ENCODE data around the gene PNMA8B. TPM values are rescaled to one million over a fixed set of nuclear protein-coding genes. Genes with fewer than 3 reads are reported as not detected.
A peak's percentile ranks its signal among the peaks of the same experiment; 100 is the strongest.
"Not testable (repeated sequence)": the region's sequence is repeated elsewhere in the genome, so short reads cannot be mapped to it uniquely, and the experiment has no call there.

PNMA8B gene
- total and polyA plus RNA-seq, 11 donors, result 0.27 to 1.1 (median 0.69) TPM

DNA sequence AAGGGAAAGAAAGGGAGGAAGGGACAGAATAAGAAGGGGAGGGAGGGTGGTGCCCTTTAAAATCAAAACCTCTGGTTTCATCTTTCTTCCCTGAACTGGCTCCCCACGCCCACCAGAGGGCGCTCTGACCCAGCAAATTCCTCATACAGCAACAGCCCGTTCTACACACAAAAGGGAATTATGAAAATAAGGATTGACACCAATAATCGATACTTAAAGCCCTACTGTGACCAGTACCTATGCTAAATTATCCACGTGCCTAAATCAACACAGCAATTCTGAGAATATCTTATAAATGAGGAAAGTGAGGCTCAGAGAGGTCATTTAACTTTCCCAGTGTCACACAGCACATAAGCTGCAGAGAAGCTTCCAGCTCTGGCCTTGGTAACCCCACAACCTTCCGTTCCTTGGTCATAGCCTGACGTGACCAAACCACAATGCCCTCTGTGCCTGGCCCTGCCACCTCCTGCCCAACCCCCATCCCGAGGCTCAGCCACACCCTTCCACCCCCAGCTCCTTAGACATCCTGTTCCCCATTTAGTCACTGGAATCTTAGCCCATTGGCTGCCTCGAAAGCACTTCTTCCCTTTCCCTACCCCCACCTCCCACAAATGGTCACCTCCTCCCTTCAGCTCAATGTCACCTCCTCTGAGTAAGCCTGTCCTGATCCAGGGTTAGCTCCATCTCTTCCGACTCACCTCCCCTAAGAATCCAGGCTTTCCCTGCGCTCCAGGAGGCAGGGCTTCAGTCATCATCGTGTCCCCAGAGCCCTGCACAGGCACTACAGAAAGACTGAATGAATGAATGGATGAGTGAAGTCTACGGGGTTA lies 34.2 kb upstream of the PNMA8B start:
- H3K9me3 ChIP-seq, result no peaks in the 10 kb centered on the region
- no peaks in the 10 kb centered on the region for H3K36me3 ChIP-seq
- WGBS, 4 donors, result 6 to 9% (median 8%) methylated on average over 13 of the region's 13 CpGs
- ATAC-seq, result peak; percentile 39 to 82 (median 73)
- TF ChIP-seq, protein P1, sequence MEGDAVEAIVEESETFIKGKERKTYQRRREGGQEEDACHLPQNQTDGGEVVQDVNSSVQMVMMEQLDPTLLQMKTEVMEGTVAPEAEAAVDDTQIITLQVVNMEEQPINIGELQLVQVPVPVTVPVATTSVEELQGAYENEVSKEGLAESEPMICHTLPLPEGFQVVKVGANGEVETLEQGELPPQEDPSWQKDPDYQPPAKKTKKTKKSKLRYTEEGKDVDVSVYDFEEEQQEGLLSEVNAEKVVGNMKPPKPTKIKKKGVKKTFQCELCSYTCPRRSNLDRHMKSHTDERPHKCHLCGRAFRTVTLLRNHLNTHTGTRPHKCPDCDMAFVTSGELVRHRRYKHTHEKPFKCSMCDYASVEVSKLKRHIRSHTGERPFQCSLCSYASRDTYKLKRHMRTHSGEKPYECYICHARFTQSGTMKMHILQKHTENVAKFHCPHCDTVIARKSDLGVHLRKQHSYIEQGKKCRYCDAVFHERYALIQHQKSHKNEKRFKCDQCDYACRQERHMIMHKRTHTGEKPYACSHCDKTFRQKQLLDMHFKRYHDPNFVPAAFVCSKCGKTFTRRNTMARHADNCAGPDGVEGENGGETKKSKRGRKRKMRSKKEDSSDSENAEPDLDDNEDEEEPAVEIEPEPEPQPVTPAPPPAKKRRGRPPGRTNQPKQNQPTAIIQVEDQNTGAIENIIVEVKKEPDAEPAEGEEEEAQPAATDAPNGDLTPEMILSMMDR (IDR thresholded peaks at IDR 0.05), result peak; percentile 86 to 96 (median 92)
- no peak for TF ChIP-seq POLR2A (IDR thresholded peaks at IDR 0.05)
- H3K4me3 ChIP-seq, result no peak overlapping the region
- intact Hi-C loops (cut with DNase I), result loop anchor here in 8 of 10 donors (1.0 to 10.0 kb wide), 5 partner anchors 12 to 135 kb away; partner anchors contain the start of gene DACT3 (in 6 of the 8)
- H3K4me1 ChIP-seq, result peaks cover 0 to 20% (median 5%) of the 10 kb centered on the region in 12 donors
- peak; percentile 56 to 82 (median 61) for DNase-seq
- H3K27ac ChIP-seq, result peak overlapping the region in 1 of 12 donors; percentile 58
- peaks cover 0 to 15% (median 0%) of the 10 kb centered on the region in 9 donors for H3K27me3 ChIP-seq

DNA sequence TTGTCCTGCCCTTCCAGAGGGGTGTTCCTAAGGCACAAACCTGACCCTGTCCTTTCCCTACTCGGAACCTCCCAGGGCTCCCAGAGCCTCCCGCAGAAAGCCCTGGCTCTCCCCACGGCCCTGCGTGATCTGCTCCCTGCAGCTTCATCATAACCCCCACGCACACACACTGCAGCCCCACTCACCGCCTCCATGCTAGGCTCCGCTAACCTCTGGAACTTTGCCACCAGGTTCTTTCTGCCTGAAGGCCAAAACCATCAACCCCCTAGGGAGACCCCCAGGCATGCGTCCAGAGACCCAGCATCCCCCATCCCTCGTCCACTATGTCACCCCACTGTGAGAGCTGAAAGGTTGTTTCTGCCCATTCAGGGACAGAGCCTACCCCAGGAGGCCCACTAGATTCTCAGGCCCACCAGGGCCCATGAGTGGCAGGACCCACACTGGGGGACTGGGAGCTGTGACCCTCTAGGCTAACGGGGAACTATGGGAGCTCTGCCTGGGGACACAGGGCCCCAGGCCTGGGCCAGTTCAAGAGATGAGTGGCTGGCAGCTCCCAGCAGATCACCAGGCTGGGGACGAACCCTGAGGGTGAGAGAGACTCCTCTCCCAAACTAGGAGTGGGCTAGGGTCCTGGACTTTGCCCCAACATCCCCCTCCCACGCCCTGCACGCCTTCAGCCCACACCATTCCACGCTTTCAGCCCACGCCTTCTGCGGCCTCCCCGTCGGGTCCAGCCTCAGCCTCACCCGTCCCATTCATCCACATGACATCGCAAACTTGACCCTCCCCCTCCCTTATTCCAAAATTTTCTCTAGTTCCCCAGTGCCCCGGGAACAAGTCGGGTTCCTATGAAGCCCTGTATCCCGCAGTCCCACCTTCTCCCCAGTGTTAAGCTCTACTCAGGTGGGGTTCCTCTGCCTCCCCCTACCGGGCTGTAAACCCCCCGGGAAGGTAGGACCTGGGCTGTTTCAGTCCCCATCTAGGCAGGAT lies 33.2 kb upstream of the PNMA8B start:
- DNase-seq, result no peak
- ATAC-seq, result peak in 1 of 4 donors; percentile 9
- H3K4me1 ChIP-seq, result peaks cover 0 to 20% (median 5%) of the 10 kb centered on the region in 12 donors
- peaks cover 0 to 4% (median 0%) of the 10 kb centered on the region in 12 donors for H3K9me3 ChIP-seq
- no peak for TF ChIP-seq POLR2A (IDR thresholded peaks at IDR 0.05)
- TF ChIP-seq, protein P1 (IDR thresholded peaks at IDR 0.05), result no peak
- H3K27ac ChIP-seq, result no peak overlapping the region
- H3K27me3 ChIP-seq, result peaks cover 0 to 15% (median 0%) of the 10 kb centered on the region in 9 donors
- WGBS, 4 donors, result 56 to 63% (median 61%) methylated on average over 24 to 25 of the region's 25 CpGs
- no peak overlapping the region for H3K4me3 ChIP-seq
- intact Hi-C loops (cut with DNase I), result loop anchor here in 5 of 10 donors (1.0 to 10.0 kb wide), 4 partner anchors 13 to 136 kb away; partner anchors contain the start of gene DACT3 (in 2 of the 5)
- H3K36me3 ChIP-seq, result no peaks in the 10 kb centered on the region

DNA sequence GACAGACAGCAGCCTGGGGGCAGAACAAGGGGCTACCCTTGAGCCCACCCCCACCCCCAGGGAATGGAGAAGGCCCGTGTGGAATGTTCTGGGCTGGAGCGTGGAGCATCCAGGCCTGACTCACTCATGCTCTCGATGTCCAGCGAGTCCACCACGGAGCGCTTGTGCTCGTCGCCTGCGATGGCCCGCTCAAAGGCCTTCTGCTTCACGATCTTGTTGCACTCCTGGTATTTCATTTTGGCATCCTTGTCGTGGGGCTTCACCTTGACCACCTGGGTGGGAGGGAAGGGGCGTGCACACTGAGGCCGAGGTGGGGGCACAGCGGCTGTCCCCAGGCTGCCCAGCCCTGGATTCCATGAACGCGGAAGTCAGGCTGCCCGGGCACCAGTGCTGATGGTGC lies 31.1 kb upstream of the PNMA8B start:
- H3K27ac ChIP-seq, H3K9me3 ChIP-seq, H3K36me3 ChIP-seq, H3K27me3 ChIP-seq, ATAC-seq, H3K4me3 ChIP-seq, DNase-seq: not testable (repeated sequence)
- intact Hi-C loops (cut with DNase I), result loop anchor here in 2 of 10 donors (10.0 kb wide), 1 partner anchor 138 kb away; the partner anchor contains the start of gene DACT3 (in 2 of the 2)
- peaks cover 0 to 26% (median 5%) of the 10 kb centered on the region in 12 donors for H3K4me1 ChIP-seq
- 92 to 97% (median 92%) methylated on average over 11 to 18 of the region's 18 CpGs for WGBS, 4 donors

DNA sequence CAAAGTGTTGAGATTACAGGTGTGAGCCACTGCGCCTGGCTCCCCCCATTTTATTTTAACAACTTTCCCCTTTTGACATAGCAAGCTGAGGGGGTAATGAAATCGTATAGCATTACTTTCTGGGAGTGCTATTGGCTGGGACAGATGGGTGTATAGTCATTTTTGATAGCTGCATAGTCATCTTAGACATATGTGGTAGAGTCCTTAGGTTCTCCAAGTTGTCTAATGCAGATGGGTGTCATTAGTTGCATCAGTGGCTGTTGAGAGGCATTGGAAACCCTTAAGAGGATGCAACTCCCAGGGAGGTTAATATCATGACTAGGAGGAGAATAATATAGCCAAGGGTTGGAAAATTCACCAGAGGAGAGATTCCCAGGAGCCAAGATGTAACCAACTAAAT lies 28.6 kb upstream of the PNMA8B start:
- H3K27ac ChIP-seq, result no peak overlapping the region
- peaks cover 0 to 16% (median under 1%) of the 10 kb centered on the region in 12 donors for H3K4me1 ChIP-seq
- H3K36me3 ChIP-seq, result no peaks in the 10 kb centered on the region
- H3K27me3 ChIP-seq, result no peaks in the 10 kb centered on the region
- intact Hi-C loops (cut with DNase I), result loop anchor here in 2 of 10 donors (10.0 kb wide), 1 partner anchor 140 kb away; the partner anchor contains the start of gene DACT3 (in 2 of the 2)
- no peak for TF ChIP-seq POLR2A (IDR thresholded peaks at IDR 0.05)
- 94 to 97% (median 95%) methylated on average over 2 of the region's 2 CpGs for WGBS, 4 donors
- ATAC-seq (no peak), DNase-seq (no peak)
- H3K4me3 ChIP-seq, result no peak overlapping the region
- peaks cover 0 to 4% (median 0%) of the 10 kb centered on the region in 12 donors for H3K9me3 ChIP-seq

DNA sequence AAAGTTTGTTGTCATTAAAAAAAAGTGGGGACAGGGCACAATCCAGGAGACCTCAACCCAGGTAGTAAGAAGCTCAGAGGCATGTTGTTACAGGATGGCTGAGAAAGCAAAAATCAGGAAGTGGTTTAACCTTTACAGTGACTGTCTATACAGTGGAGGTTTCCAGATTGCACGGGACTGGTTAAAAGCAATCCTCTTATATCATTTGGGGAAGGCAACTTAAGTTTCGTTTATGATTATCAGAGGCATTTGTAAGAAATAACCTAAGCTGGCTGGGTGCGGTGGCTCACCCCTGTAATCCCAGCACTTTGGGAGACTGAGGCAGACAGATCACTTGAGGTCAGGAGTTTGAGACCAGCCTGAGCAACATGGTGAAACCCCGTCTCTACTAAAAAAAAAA lies 27.3 kb upstream of the PNMA8B start:
- H3K36me3 ChIP-seq, ATAC-seq, H3K27me3 ChIP-seq, H3K27ac ChIP-seq, H3K4me3 ChIP-seq, H3K9me3 ChIP-seq: not testable (repeated sequence)
- peaks cover 0 to 10% (median 0%) of the 10 kb centered on the region in 12 donors for H3K4me1 ChIP-seq
- DNase-seq, result peak in 1 of 5 donors; percentile 3
- intact Hi-C loops (cut with DNase I), result loop anchor here in 2 of 10 donors (10.0 kb wide), 1 partner anchor 142 kb away; the partner anchor contains the start of gene DACT3 (in 2 of the 2)
- WGBS, 4 donors, result 78 to 87% (median 84%) methylated on average over 4 of the region's 4 CpGs
